ENCODE measurements around the gene RNF115. TPM values are rescaled to one million over a fixed set of nuclear protein-coding genes. Genes with fewer than 3 reads are reported as not detected.

Gene RNF115
- total and polyA plus RNA-seq, 2 donors (not counting 3 experiments of a cell fraction or from before 2014, with no cell fraction given) = 7.6 to 17.3 TPM

DNA sequence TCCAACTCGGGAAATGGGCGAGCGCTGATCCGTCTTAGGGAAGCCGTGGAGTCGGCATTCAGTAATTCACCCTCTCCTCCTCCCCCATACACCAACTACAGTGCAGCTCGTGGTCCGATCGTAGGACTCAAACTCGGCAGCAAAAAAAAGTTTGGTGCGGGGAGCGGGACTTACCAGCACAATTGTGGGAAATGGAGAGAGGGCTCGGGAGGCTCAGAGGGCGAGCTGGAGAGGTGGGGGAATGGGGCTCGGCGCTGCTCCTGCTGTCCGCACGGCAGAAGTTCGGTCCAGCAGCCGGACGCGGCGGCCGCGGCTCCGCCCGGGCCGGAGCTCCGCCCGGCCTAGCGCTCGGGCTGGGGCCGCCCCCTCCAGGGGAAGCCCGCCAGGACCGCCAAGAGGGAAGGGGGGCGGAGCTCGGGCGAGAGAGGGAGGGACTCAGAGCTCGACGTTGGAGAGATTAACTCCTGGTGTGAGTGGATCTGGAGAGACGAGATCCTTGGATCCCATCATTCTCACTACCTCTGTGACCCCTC, 35.7 kb upstream of the RNF115 start:
- intact Hi-C loops (cut with micrococcal nuclease) (loop anchor here (1.0 to 2.0 kb wide), 6 partner anchors 10 to 98 kb away; partner anchors contain the start of genes ANKRD35, NUDT17 and PEX11B), dilution Hi-C loops (cut with MboI; ENCODE audit: extremely low pct_ligation_motif_present, low sequenced_read_pairs) (no loop called here)
- ChIA-PET POLR2A (interaction anchor here (1.0 to 2.5 kb wide), 11 partner anchors 10 to 105 kb away, joined by 3 to 28 read pairs (median 9); partner anchors contain the start of genes ANKRD34A, ANKRD35, LIX1L and NUDT17), CTCF (interaction anchor here (0.9 to 6.1 kb wide), 19 partner anchors 13 to 178 kb away, joined by 3 to 154 read pairs (median 7); partner anchors contain the start of genes ANKRD34A, ANKRD35, ITGA10 and NUDT17)
- TF ChIP-seq POLR2A (IDR thresholded peaks at IDR 0.05; ENCODE audit: low read depth, low read length) = peak; percentile 36
- peak; percentile 35 for TF ChIP-seq POLR2AphosphoS5 (IDR thresholded peaks at IDR 0.05; ENCODE audit: insufficient read depth, low read depth, low read length)
- TF ChIP-seq, protein P1, sequence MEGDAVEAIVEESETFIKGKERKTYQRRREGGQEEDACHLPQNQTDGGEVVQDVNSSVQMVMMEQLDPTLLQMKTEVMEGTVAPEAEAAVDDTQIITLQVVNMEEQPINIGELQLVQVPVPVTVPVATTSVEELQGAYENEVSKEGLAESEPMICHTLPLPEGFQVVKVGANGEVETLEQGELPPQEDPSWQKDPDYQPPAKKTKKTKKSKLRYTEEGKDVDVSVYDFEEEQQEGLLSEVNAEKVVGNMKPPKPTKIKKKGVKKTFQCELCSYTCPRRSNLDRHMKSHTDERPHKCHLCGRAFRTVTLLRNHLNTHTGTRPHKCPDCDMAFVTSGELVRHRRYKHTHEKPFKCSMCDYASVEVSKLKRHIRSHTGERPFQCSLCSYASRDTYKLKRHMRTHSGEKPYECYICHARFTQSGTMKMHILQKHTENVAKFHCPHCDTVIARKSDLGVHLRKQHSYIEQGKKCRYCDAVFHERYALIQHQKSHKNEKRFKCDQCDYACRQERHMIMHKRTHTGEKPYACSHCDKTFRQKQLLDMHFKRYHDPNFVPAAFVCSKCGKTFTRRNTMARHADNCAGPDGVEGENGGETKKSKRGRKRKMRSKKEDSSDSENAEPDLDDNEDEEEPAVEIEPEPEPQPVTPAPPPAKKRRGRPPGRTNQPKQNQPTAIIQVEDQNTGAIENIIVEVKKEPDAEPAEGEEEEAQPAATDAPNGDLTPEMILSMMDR (IDR thresholded peaks at IDR 0.05; ENCODE audit: extremely low read depth in 1 of 2, insufficient read depth in 1 of 2, low read depth in 1 of 2, low read length in 2 of 2) = no peak
- H3K27me3 ChIP-seq (ENCODE audit: control insufficient read depth in 2 of 2, insufficient read depth in 2 of 2, low read length in 2 of 2) = peaks cover 2 to 8% of the 10 kb centered on the region in 2 experiments
- H3K4me2 ChIP-seq (ENCODE audit: insufficient read depth, low read length) = peak overlapping the region; percentile 53
- H2AFZ ChIP-seq (ENCODE audit: low read depth, low read length) = peak overlapping the region; percentile 89
- TSS peak; percentile 31 for BruUV-seq (replicated peaks)
- H3K9me3 ChIP-seq (replicated peaks; ENCODE audit: control insufficient read depth, insufficient read depth, low read length) = no peaks in the 10 kb centered on the region
- H3K9ac ChIP-seq (replicated peaks; ENCODE audit: extremely low read depth, insufficient read depth, low read length) = peak overlapping the region; percentile 39
- peaks cover 7 to 20% of the 10 kb centered on the region in 2 experiments for H3K36me3 ChIP-seq (ENCODE audit: control insufficient read depth in 2 of 2, extremely low read depth in 1 of 2, insufficient read depth in 2 of 2, low read length in 2 of 2)
- H3K27ac ChIP-seq (ENCODE audit: insufficient read depth, low read depth, low read length) = no peak overlapping the region
- H3K79me2 ChIP-seq (ENCODE audit: control insufficient read depth, insufficient read depth, low read length) = peaks cover 16% of the 10 kb centered on the region
- DNase-seq (ENCODE audit: low read depth, low spot score) (peak; percentile 92), FAIRE-seq (no peak)
- H3K4me3 ChIP-seq (replicated peaks in 1 of 3; ENCODE audit: insufficient read depth in 1 of 3, low read depth in 1 of 3, low read length in 3 of 3) = peak overlapping the region; percentile 44 to 71 (median 64)
- no peaks in the 10 kb centered on the region for H4K20me1 ChIP-seq (replicated peaks; ENCODE audit: control insufficient read depth, extremely low read depth, insufficient read depth, low read length)
- no peaks in the 10 kb centered on the region for H3K9me1 ChIP-seq (replicated peaks; ENCODE audit: control insufficient read depth, extremely low read depth, insufficient read depth, low read length)
- peaks cover 7% of the 10 kb centered on the region for H3K4me1 ChIP-seq (ENCODE audit: control insufficient read depth, extremely low read depth, insufficient read depth, low read length)
